ENCODE results near the gene GPRC6A.

GPRC6A gene

GRCh38 chr6:116763906-116764628, 64.8 kb downstream of the GPRC6A start:
- Mint-ChIP-seq H3K27me3 (peaks cover 56% of the 10 kb centered on the region), H3K4me1 (peaks cover 6% of the 10 kb centered on the region), H3K4me3 (no peak overlapping the region), H3K36me3 (ENCODE audit: low read depth) (no peaks in the 10 kb centered on the region), H3K9me3 (no peaks in the 10 kb centered on the region), H3K27ac (no peak overlapping the region)
- ATAC-seq, result no peak
- DNase-seq, result no peak

- Mint-ChIP-seq H3K4me3 (no peak overlapping the region), H3K9me3 (no peaks in the 10 kb centered on the region), H3K27ac (no peak overlapping the region), H3K4me1 (peaks cover 6% of the 10 kb centered on the region), H3K36me3 (ENCODE audit: low read depth) (no peaks in the 10 kb centered on the region), H3K27me3 (peaks cover 53% of the 10 kb centered on the region)
- DNase-seq (no peak), ATAC-seq (no peak)
Observed at GRCh38 chr6:116763048-116763447, 65.8 kb downstream of the GPRC6A start.

- DNase-seq (no peak), ATAC-seq (no peak)
- H3K27me3 Mint-ChIP-seq, result peaks cover 50% of the 10 kb centered on the region
- H3K9me3 Mint-ChIP-seq, result no peaks in the 10 kb centered on the region
- no peak overlapping the region for H3K27ac Mint-ChIP-seq
- H3K4me3 Mint-ChIP-seq, result no peak overlapping the region
- peaks cover 6% of the 10 kb centered on the region for H3K4me1 Mint-ChIP-seq
- H3K36me3 Mint-ChIP-seq (ENCODE audit: low read depth), result no peaks in the 10 kb centered on the region
Observed at GRCh38 chr6:116762235-116762634, 66.6 kb downstream of the GPRC6A start.

GRCh38 chr6:116761779-116762178, 67.1 kb downstream of the GPRC6A start:
- no peak for DNase-seq

GRCh38 chr6:116745176-116745575, 83.7 kb downstream of the GPRC6A start:
- DNase-seq (no peak), ATAC-seq (no peak)
- no peaks in the 10 kb centered on the region for H3K36me3 Mint-ChIP-seq (ENCODE audit: low read depth)
- no peak overlapping the region for H3K27ac Mint-ChIP-seq
- H3K9me3 Mint-ChIP-seq, result peaks cover 21% of the 10 kb centered on the region
- H3K27me3 Mint-ChIP-seq, result peaks cover 5% of the 10 kb centered on the region
- no peak overlapping the region for H3K4me3 Mint-ChIP-seq
- H3K4me1 Mint-ChIP-seq, result no peaks in the 10 kb centered on the region

More at GRCh38 chr6:116761779-116762178, 67.1 kb downstream of the GPRC6A start:
- Mint-ChIP-seq H3K4me3 (no peak overlapping the region), H3K27ac (no peak overlapping the region), H3K36me3 (ENCODE audit: low read depth) (no peaks in the 10 kb centered on the region), H3K27me3 (peaks cover 46% of the 10 kb centered on the region), H3K4me1 (peaks cover 6% of the 10 kb centered on the region), H3K9me3 (no peaks in the 10 kb centered on the region)
- ATAC-seq, result peak; percentile 64

Data from activated naive CD8-positive, alpha-beta T cell treated with anti-CD3 and anti-CD28 coated beads, Interleukin-2, amount 50 U/mL, for 24 hours (primary cell).